Endodermal cell (in vitro differentiated cells): Measurements from ENCODE around the gene SCG3. TPM values are rescaled to one million over a fixed set of nuclear protein-coding genes. Genes with fewer than 3 reads are reported as not detected.

Experiments used
- DNase-seq: peaks from one replicate; pipeline ENCODE4 v3.0.0-alpha.2; 2017
- H3K27ac ChIP-seq: 2 replicates; pipeline ENCODE4 v1.5.1; 2013; ENCODE audit warnings: mild to moderate bottlenecking, low read depth, low read length, moderate library complexity
- H3K27me3 ChIP-seq: 2 replicates; pipeline ENCODE4 v1.6.1; 2013; ENCODE audit warnings: mild to moderate bottlenecking, low read length, moderate library complexity; ENCODE audit not compliant: insufficient read depth, control insufficient read depth, poor library complexity, severe bottlenecking
- H3K36me3 ChIP-seq: 2 replicates; pipeline ENCODE4 v1.7.0; 2013; ENCODE audit warnings: mild to moderate bottlenecking, low read length, moderate library complexity; ENCODE audit not compliant: control insufficient read depth, insufficient read depth
- H3K4me1 ChIP-seq: one replicate; pipeline ENCODE4 v1.7.0; 2013; ENCODE audit warnings: low read length; ENCODE audit not compliant: control insufficient read depth, insufficient read depth
- H3K4me3 ChIP-seq: 2 replicates; pipeline ENCODE4 v1.5.1; 2013; ENCODE audit warnings: mild to moderate bottlenecking, low read length, moderate library complexity
- H3K9ac ChIP-seq: 2 replicates; pipeline ENCODE4 v1.6.1; 2013; ENCODE audit warnings: mild to moderate bottlenecking, low read length, moderate library complexity; ENCODE audit not compliant: poor library complexity, severe bottlenecking; ENCODE audit errors: extremely low read depth
- H3K9me3 ChIP-seq: 2 replicates; pipeline ENCODE4 v1.6.1; 2013; ENCODE audit warnings: mild to moderate bottlenecking, low read length, moderate library complexity; ENCODE audit not compliant: control insufficient read depth
- H3K27ac Mint-ChIP-seq: 2 replicates; pipeline ENCODE4 v1.8.0; 2020; ENCODE audit warnings: mixed read lengths
- H3K27me3 Mint-ChIP-seq: 2 replicates; pipeline ENCODE4 v1.8.0; 2021; ENCODE audit warnings: mild to moderate bottlenecking, mixed read lengths; ENCODE audit not compliant: insufficient read depth
- H3K36me3 Mint-ChIP-seq: 2 replicates; pipeline ENCODE4 v1.8.0; 2020; ENCODE audit warnings: low read depth, mixed read lengths
- H3K4me1 Mint-ChIP-seq: 2 replicates; pipeline ENCODE4 v1.8.0; 2020; ENCODE audit warnings: mixed read lengths
- H3K4me3 Mint-ChIP-seq: 2 replicates; pipeline ENCODE4 v1.8.0; 2020; ENCODE audit warnings: mild to moderate bottlenecking, moderate library complexity, mixed read lengths
- H3K9me3 Mint-ChIP-seq: 2 replicates; pipeline ENCODE4 v1.8.0; 2020; ENCODE audit warnings: mild to moderate bottlenecking, mixed read lengths
- WGBS, 2 experiments: methylation state at CpG; one replicate each; pipeline versions ENCODE4 v1.1.5 to v1.1.7; 2013; ENCODE audit warnings: missing lambda C conversion rate in 2 of 2, mixed read lengths in 1 of 2; ENCODE audit not compliant: insufficient coverage in 1 of 2, insufficient read length in 1 of 2; 5-methylcytosine and 5-hydroxymethylcytosine counted together
- total RNA-seq, 2 donors: library from RNA; stranded (reverse); fragmentation: NEBNext Ultra II Directional in 1 of 2; extraction: Animal tissue kit (Norgen Biotek cat#: 25700) in 1 of 2; gene quantifications; 2 replicates in 1 of 2; 3 replicates in 1 of 2; pipeline ENCODE4 v1.2.1, GENCODE V29; 2021
- TF ChIP-seq, protein P1 (sequence below): fragments of 200-600 bp; sonication (generic); conservative IDR thresholded peaks from 2 replicates; pipeline ENCODE4 v1.5.0; 2021; ENCODE audit warnings: antibody characterized with exemption, mild to moderate bottlenecking

The SCG3 gene
- total RNA-seq, 2 donors from 2014 or later: 10.0 to 18.3 TPM

DNA sequence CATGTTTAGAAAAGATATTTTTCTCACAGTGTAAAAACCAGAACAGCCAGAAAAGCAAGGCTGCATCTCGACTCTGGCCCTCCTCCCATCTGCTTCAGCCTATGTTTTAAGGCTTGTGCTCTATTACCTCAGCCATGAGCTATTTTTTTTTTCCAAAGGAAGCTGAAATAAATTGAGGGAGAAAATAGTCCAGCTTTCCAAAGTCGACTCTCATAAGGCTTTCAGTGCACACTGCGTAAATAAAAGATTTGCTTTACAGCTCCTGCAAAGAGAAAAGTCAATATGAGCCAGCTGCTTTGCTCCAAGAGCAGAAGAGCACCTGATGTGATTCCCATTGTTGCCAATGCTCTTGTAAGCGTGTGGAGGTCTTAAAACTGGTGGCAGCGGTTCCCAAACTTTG lies 26.7 kb downstream of the SCG3 start:
- no peaks in the 10 kb centered on the region for H3K9me3 ChIP-seq
- WGBS, 2 experiments: 86 to 96% methylated on average over 5 of the region's 5 CpGs
- H3K4me3 ChIP-seq: no peak overlapping the region
- Mint-ChIP-seq H3K27ac (no peak overlapping the region), H3K4me1 (no peaks in the 10 kb centered on the region), H3K9me3 (no peaks in the 10 kb centered on the region), H3K27me3 (no peaks in the 10 kb centered on the region), H3K4me3 (no peak overlapping the region), H3K36me3 (no peaks in the 10 kb centered on the region)
- H3K9ac ChIP-seq: no peak overlapping the region
- no peak for DNase-seq
- H3K27me3 ChIP-seq: no peaks in the 10 kb centered on the region
- H3K27ac ChIP-seq: no peak overlapping the region
- TF ChIP-seq, protein P1, sequence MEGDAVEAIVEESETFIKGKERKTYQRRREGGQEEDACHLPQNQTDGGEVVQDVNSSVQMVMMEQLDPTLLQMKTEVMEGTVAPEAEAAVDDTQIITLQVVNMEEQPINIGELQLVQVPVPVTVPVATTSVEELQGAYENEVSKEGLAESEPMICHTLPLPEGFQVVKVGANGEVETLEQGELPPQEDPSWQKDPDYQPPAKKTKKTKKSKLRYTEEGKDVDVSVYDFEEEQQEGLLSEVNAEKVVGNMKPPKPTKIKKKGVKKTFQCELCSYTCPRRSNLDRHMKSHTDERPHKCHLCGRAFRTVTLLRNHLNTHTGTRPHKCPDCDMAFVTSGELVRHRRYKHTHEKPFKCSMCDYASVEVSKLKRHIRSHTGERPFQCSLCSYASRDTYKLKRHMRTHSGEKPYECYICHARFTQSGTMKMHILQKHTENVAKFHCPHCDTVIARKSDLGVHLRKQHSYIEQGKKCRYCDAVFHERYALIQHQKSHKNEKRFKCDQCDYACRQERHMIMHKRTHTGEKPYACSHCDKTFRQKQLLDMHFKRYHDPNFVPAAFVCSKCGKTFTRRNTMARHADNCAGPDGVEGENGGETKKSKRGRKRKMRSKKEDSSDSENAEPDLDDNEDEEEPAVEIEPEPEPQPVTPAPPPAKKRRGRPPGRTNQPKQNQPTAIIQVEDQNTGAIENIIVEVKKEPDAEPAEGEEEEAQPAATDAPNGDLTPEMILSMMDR: no peak
- no peaks in the 10 kb centered on the region for H3K36me3 ChIP-seq
- no peaks in the 10 kb centered on the region for H3K4me1 ChIP-seq

DNA sequence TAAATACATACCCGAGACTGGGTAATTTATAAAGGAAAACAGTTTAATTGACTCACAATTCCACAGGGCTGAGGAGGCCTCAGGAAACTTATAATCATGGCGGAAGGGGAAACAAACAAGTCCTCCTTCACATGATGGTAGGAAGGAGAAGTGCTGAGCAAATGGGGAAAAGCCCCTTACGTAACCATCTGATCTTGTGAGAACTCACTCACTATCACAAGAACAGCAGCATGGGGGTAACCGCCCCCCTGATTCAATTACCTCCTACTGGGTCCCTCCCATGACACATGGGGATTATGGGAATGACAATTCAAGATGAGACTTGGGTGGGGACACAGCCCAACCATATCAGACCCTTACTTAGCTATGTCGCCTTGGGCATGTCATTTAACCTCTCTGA lies 27.7 kb downstream of the SCG3 start:
- H3K27ac Mint-ChIP-seq: no peak overlapping the region
- no peaks in the 10 kb centered on the region for H3K9me3 ChIP-seq
- no peaks in the 10 kb centered on the region for H3K27me3 Mint-ChIP-seq
- H3K36me3 ChIP-seq: no peaks in the 10 kb centered on the region
- H3K27me3 ChIP-seq: no peaks in the 10 kb centered on the region
- WGBS, 2 experiments: 85 to 100% methylated on average over 1 to 4 of the region's 5 CpGs
- H3K4me3 Mint-ChIP-seq: no peak overlapping the region
- H3K4me1 ChIP-seq: no peaks in the 10 kb centered on the region
- no peak overlapping the region for H3K9ac ChIP-seq
- H3K27ac ChIP-seq: no peak overlapping the region
- H3K36me3 Mint-ChIP-seq: no peaks in the 10 kb centered on the region
- H3K4me1 Mint-ChIP-seq: no peaks in the 10 kb centered on the region
- no peak for DNase-seq
- H3K9me3 Mint-ChIP-seq: no peaks in the 10 kb centered on the region
- TF ChIP-seq, protein P1: no peak
- H3K4me3 ChIP-seq: no peak overlapping the region

DNA sequence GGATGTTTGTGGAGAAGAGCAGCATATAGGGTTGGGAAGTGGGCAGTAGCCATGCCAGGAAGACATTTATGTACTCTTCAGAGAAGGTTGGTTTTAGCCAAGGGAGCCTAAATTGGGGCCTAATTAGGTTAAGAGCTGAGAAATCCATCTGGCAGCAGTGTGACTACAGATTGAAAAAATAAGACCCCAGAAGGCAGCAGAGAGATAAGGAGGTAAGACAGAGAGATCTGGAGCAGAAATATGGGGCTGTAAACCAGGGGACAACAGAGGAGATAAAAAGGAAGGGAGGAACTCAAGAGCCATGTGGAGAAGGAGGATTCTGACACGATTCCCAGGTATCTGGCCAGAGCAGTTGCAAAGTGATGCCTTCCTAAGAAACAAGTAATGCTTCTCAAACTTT lies 32.9 kb downstream of the SCG3 start:
- Mint-ChIP-seq H3K4me1 (peaks cover 6% of the 10 kb centered on the region), H3K4me3 (no peak overlapping the region), H3K27ac (no peak overlapping the region), H3K27me3 (no peaks in the 10 kb centered on the region), H3K9me3 (no peaks in the 10 kb centered on the region), H3K36me3 (no peaks in the 10 kb centered on the region)
- whole genome bisulfite sequencing, 2 experiments: 82 to 86% methylated on average over 1 of the region's 1 CpG
- no peak for DNase-seq
- Histone ChIP-seq H3K9ac (no peak overlapping the region), H3K9me3 (no peaks in the 10 kb centered on the region), H3K4me1 (no peaks in the 10 kb centered on the region), H3K27ac (no peak overlapping the region), H3K36me3 (no peaks in the 10 kb centered on the region), H3K4me3 (no peak overlapping the region), H3K27me3 (no peaks in the 10 kb centered on the region)
- TF ChIP-seq, protein P1: no peak
